Neural cell (in vitro differentiated cells): ENCODE results near the gene PAX1.

Source experiments
- EP300 ChIP-seq: fragments of 450-650 bp; conservative IDR thresholded peaks from 2 replicates; pipeline ENCODE4 v1.6.1; 2014; ENCODE audit warnings: antibody characterized with exemption, mild to moderate bottlenecking, moderate library complexity; ENCODE audit not compliant: poor library complexity, severe bottlenecking
- EZH2 ChIP-seq: fragments of 200-600, 300-800 bp; shearing (Covaris generic), sonication (generic); IDR thresholded peaks from 2 replicates; pipeline ENCODE4 v1.6.1; 2014; ENCODE audit warnings: antibody characterized with exemption, low read length, borderline replicate concordance, mild to moderate bottlenecking; ENCODE audit not compliant: insufficient read depth, poor library complexity, severe bottlenecking
- MXI1 ChIP-seq: fragments of 450-650 bp; conservative IDR thresholded peaks from 2 replicates; pipeline ENCODE4 v1.6.1; 2014; ENCODE audit warnings: antibody characterized with exemption, mild to moderate bottlenecking; ENCODE audit not compliant: poor library complexity, severe bottlenecking
- POLR2AphosphoS5 ChIP-seq: IDR thresholded peaks from 2 replicates; pipeline ENCODE4 v1.6.1; 2012
- RAD21 ChIP-seq: fragments of 450-650 bp; conservative IDR thresholded peaks from 2 replicates; pipeline ENCODE4 v1.6.1; 2014; ENCODE audit warnings: antibody characterized with exemption, mild to moderate bottlenecking, moderate library complexity
- SMC3 ChIP-seq: fragments of 450-650 bp; conservative IDR thresholded peaks from 2 replicates; pipeline ENCODE4 v1.6.1; 2014; ENCODE audit warnings: antibody characterized with exemption, mild to moderate bottlenecking, moderate library complexity; ENCODE audit not compliant: poor library complexity
- TAF1 ChIP-seq: IDR thresholded peaks from 2 replicates; pipeline ENCODE4 v1.6.1; 2012; ENCODE audit warnings: low read depth
- TF ChIP-seq, protein P1 (sequence below): fragments of 450-650 bp; IDR thresholded peaks from 2 replicates; pipeline ENCODE4 v1.5.1; 2014; ENCODE audit warnings: antibody characterized with exemption, mild to moderate bottlenecking, moderate library complexity; ENCODE audit not compliant: poor library complexity, severe bottlenecking
- TF ChIP-seq, protein P2 (sequence below): IDR thresholded peaks from 2 replicates; pipeline ENCODE4 v1.6.1; 2012; ENCODE audit warnings: borderline replicate concordance

DNA sequence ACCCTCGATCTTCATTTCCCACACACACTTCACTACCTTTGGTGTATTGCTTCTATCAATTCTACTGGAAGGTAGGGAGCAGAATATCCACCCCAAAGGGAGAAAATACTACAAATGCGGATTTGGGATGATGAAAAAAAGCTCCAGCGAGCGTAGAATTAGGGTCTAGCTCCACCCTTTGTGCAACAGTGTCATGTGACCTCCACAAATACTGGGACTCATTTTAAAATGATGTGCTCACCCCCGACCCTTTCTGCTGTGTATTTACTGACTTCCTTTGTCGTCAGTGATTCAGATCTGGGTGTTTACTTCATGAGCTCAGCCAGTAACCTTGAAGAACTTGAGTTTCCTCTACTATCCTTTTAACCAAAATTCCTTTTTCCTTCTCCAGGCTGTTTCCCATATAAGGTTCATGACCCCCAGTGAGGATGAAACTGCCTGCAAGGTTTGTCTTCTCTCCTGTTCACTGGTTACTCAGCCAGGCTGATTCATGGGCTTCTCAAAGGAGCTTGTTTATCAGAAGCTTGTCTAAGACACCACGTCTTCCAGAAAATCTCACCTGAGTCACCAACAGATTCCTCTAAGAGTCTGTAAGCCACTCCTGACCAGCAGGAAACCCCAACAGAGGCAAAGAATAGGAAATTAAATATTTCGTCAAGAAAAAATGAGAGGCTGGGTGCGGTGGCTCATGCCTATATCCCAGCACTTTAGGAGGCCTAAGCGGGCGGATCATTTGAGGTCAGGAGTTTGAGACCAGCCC, 39.6 kb upstream of the PAX1 start:
- TF ChIP-seq, protein P1, sequence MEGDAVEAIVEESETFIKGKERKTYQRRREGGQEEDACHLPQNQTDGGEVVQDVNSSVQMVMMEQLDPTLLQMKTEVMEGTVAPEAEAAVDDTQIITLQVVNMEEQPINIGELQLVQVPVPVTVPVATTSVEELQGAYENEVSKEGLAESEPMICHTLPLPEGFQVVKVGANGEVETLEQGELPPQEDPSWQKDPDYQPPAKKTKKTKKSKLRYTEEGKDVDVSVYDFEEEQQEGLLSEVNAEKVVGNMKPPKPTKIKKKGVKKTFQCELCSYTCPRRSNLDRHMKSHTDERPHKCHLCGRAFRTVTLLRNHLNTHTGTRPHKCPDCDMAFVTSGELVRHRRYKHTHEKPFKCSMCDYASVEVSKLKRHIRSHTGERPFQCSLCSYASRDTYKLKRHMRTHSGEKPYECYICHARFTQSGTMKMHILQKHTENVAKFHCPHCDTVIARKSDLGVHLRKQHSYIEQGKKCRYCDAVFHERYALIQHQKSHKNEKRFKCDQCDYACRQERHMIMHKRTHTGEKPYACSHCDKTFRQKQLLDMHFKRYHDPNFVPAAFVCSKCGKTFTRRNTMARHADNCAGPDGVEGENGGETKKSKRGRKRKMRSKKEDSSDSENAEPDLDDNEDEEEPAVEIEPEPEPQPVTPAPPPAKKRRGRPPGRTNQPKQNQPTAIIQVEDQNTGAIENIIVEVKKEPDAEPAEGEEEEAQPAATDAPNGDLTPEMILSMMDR, result no peak
- TF ChIP-seq EP300 (no peak), POLR2AphosphoS5 (no peak), TAF1 (no peak), RAD21 (no peak), SMC3 (no peak), EZH2 (no peak), MXI1 (no peak)
- TF ChIP-seq, protein P2, sequence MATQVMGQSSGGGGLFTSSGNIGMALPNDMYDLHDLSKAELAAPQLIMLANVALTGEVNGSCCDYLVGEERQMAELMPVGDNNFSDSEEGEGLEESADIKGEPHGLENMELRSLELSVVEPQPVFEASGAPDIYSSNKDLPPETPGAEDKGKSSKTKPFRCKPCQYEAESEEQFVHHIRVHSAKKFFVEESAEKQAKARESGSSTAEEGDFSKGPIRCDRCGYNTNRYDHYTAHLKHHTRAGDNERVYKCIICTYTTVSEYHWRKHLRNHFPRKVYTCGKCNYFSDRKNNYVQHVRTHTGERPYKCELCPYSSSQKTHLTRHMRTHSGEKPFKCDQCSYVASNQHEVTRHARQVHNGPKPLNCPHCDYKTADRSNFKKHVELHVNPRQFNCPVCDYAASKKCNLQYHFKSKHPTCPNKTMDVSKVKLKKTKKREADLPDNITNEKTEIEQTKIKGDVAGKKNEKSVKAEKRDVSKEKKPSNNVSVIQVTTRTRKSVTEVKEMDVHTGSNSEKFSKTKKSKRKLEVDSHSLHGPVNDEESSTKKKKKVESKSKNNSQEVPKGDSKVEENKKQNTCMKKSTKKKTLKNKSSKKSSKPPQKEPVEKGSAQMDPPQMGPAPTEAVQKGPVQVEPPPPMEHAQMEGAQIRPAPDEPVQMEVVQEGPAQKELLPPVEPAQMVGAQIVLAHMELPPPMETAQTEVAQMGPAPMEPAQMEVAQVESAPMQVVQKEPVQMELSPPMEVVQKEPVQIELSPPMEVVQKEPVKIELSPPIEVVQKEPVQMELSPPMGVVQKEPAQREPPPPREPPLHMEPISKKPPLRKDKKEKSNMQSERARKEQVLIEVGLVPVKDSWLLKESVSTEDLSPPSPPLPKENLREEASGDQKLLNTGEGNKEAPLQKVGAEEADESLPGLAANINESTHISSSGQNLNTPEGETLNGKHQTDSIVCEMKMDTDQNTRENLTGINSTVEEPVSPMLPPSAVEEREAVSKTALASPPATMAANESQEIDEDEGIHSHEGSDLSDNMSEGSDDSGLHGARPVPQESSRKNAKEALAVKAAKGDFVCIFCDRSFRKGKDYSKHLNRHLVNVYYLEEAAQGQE, result no peak
